NCI-H2227 (cell line): Measurements from ENCODE around the gene THADA.
"Not testable (repeated sequence)": the region's sequence is repeated elsewhere in the genome, so short reads cannot be mapped to it uniquely, and the experiment has no call there.

Experiments used
- DNase-seq: peaks from one replicate; lab custom pipeline; 2025; ENCODE audit not compliant: unreplicated experiment; lab: John Stamatoyannopoulos, UW

THADA gene

DNA sequence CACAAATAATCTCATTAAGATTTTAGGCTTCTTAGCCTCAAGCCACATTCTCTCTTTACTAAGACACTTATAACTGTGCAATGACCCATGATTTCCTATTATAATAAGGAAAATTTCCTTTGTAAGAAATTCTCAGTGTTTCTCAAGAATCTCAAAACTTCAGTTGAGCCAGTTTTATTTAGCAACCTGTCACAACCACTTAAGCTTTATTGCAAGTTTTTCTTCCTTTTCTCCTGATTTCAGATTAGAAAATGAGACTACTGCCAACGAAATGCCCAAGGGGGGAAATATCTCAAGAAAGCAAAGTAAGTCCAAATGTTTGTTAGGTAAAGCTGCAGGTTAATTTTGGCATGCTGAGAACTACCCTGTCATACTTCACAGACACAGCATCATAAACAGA lies 178.5 kb downstream of the THADA start:
- DNase-seq, result no peak

DNA sequence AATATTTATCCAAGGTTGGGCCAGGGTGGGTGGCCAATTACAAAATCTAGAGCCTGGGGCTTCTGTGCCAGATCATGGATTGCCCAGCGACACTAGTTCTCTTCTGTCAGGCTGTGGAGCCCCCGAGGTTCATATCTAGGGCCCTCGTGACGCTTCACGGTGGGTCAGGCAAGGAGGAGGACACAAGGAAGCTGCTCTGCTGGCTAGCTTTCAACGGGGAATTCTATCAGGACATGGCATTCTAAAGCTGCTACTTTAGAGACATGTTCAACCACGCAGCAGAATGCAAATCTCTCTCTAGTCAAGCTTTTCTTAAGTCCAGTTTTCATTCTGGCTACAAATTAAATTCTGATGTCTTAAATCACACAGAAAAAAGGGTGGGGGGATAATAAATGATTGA lies 180.2 kb downstream of the THADA start:
- no peak for DNase-seq

DNA sequence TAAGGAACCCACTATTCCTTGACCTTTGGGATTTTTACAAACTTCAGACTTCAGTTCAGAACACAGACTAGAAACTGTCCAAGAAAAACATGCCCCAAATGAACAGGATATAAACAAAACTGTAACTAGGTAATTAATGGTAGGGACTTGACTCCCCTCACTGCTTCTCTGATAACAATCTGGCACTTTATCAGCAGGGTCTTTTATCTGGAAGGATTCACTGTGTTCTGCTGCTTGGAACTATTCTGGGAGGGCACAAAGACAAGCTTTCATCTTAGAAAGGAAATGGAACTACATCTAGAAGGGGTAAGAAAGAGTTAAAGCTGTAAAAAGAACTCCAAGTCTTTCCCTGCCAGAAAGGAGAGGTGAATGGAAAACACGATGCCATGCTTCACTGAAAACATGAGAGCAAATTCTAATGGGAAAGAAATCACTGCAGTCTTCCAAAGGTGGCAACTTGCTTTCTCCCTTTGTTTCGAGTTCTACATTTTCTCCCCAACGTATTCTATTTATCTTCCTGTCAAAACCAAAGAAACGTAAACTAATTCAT lies 181.2 kb downstream of the THADA start:
- DNase-seq, result no peak

DNA sequence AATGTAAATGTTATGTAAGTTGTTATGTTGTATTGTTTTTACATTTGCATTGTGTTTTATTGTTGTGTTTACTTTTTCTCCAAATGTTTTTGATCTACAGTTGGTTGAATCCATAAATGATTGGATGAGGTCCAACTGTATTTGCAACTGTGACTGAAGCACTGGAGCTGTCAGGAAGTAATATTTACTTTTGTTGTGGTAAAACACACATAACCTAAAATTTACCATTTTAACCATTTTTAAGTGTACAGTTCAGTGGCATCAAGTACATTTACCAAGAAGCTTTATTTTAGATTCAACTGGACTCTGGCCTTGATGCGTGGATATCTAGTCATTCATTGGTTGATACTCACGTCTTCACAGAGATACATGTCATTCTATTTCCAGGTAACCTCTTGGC lies 181.8 kb downstream of the THADA start:
- no peak for DNase-seq

DNA sequence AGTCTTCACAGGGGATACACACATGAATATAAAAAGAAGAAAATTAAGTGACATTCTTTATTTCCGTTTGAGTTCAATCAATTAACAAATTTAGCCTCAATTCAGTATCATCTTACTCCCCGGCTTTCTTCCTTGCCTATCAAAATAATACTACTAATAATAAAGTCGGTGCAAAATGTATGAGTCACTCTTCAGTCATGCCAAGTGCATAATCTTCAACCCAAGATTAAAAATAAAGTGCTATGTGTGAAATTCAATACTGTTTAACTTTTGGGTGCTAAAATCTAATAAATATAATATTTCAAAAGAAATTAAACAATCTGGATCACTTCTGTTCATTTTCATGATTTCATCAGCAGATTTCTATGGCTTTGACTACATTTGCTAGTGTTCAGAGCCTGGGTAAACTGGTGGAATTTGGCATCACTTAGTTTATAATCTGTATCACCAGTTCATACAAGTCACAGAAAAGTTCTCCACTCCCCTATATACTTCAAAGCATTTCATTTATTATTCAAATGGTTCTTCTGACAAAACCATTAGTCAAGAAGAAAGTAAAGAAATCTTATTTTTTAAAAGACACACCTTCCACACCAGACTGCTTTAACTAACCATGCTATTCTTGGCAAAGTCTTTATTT lies 183.6 kb downstream of the THADA start:
- DNase-seq, result no peak

DNA sequence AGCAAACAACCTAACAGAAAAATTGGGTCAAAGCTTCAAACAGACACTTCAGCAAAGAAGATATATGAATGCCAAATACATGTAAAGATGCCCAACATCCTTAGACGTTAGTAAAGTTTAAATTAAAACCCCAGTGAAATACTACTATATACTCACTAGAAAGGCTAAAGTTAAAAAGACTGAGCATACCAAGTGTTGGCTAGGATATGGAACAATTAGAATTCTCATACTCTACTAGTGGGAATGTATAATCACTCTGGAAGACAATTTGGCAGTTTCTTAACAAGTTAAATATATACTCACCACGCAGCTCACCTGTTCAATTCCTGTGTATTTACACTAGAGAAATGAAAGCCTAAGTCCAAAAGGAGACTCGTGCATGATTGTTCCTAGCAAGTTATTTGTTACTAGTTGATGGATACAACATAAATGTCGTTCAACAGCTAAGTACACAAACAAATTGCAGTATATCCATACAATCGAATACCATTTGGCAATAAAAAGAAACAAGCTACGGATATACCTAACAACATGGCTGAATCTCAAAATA lies 185.7 kb downstream of the THADA start:
- DNase-seq, result no peak

DNA sequence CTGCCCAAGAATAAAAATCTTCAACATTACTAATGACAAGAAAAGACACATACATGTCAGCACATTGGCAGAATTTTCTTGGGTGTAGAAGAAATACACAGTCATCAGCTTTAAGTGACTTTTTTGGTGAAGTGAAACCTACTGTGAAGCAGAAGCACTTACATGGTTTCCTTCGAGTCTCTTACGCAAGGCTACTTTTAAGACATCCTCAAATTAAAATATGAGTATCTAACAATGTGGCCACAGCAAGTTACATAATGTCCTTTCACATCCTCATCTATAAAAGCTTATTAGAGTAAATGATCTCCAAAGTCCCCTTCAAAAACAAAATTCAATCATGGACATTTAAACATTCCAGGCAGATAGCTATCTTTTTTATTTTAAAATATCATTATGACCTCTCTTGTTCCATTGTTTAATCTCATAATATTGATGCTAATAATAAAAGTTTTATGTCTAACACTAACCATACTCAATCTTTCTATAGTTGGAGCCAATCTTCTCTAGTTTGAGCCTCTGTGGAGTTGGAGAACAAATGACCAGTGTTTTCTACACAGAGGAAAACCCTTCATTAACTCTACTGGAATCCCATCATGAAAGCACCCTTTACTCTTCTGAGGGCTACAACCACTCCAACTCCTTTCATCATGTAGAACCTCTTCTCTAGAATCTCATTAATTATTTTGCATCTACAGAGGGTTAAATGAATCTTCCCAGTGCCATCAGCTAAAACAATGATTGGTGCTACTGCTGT lies 187.3 kb downstream of the THADA start:
- peak; percentile 7 for DNase-seq

DNA sequence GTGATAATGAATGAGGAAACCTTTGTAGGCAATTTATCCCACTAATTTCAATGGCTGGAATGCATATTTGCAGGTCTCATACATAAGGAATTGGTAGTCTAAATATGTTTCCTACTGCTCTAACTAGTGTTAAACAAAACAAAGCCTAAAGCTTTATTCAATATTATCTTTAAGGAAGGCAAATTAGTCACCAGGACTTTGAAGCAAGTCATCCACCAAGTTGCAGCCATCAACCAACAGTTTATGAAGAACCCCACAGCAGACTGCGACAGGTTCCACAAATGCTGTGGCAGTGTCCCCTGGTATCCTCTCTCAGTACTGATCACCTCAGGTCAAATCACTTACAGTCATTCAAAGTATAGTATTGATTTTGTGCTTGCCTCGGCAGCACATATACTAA lies 187.9 kb downstream of the THADA start:
- no peak for DNase-seq

DNA sequence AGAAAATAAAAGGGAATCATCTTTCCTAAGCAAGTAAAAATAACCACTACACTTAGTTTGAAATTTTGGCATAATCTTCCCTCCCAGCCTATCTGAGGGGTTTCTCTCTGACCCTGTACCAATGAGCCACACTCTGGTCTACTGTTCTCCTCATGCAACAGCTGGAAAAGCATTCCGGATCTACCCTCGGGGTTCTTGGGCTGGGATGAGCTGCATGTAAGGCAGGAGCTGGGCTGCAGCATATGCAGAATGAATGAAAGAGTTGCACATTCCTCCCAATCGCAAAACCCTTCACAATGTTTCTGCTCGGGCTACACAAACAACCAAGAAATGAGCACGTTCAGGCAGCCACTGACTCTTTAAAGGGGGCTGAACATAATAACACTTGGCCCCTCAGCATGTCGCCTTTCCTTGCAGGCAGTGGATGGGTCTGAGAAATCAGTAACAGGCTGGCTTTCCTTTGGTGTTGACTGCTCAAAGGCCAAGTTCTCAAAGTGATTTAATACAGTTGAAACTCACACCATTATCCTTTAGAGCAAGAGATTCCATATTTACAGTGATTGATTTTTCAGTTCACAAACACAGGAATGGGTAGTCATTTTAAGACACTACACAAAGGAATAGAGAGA lies 189.1 kb downstream of the THADA start:
- peak; percentile 53 for DNase-seq

DNA sequence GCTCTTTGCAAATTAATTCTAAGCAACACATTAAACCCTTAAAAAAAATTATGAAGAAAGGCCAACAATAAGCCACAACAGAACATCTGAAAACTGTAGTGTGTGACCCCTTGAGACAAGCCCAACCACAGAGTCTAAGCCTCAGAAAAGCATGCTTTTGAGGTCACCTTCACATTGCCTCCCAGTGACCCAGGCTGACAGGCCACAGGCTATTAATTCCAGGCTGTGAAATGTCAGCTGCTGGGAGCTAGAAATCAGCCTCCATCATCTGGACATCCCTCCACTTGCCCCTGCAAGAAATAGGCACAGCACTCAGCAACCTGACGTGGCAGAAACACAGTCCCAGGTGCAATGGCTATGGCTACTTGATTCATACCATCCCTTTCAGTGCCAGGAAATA lies 190.0 kb downstream of the THADA start:
- no peak for DNase-seq

DNA sequence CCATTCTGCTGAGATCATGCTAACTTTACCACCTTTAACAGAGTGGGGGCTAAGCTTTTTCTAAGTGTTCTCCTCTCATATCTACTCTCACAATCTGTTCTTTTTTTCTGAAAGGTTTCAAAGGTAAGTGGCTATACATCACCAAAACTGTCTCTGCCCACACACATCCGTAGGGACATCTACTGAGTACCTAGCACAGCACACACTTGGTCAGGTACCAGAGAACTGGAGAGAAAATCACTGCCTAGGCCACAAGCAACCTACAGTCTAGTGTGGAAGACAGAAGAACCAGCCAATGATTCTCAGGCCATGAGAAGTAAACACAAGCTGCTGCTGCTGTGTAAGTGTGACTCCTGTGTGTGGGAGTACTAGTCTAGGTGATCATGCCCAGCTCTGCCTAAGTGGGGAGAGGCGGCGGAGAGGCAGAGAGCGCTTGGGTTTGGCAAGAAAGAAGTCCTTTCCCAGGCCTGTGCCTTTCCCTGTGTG lies 193.3 kb downstream of the THADA start:
- DNase-seq, result no peak

DNA sequence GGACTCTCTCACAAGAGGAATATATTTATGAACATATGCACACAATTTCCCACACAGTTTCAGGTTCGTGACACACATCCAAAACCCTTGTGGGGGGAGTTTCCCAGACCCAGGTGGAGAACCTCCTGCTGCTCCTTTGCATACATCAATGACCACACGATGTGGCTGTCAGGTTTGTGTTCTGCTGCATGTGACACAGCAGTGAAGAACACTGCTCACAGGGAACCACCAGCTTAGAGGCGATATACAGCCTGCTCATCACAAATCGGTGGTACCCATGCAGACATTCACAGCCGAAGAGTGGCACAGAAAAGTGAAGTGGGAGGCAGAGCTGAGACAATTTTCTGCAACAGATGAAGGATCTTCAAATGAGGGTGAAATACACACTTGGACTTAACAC lies 193.8 kb downstream of the THADA start:
- DNase-seq, result no peak

DNA sequence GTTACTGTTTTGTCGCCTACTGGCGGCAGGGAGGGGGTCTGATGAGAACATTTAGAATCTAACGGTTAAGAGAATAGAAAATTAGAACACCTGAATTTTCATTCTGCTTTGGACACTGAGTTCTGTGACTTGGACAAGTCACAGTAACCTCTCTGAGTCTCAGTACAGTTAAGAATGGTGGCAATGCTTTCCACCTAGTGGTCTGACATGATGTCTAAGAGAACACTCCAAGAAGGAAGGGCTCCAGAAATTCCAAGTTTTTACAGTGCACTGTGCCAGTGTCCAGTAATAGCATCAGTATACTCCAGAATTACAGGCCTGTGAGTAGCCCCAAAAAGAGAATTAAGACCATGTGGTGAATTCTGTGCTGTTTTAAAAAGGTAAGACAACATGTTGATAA lies 195.3 kb downstream of the THADA start:
- DNase-seq, result no peak

DNA sequence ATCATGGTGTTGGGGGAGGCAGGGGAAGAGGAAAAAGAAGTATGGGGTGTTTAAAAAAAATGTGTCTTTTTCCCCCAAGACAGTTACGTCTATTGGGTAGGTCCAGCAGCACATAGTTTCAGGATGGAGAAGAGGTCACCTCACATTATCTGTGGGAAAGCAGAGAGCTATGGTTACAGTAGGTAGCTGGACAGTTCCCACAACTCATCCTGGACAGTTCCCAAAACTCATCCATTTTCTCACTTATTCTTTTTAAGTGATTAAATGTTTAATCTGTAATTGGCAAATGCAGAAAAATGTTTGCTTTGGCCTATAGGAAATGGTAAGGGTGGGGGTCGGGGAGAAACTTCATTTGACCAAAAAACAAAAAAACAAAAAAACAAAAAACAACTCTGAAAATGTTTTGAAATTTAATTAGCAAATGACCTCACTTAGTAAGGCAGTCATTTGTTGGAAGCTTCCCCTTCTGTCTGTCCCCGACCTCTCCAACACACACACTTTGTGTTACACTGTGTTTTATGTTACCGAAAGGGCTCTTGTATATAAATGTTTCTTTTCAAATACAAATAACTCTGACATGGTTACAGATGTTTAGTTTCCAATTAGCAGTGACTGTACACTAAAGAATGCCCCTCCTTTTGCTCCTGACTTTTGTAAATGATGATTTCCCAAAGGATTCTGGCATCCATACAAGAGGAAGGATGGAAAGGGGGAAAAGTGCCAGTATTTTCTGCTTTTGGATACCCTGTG lies 196.1 kb downstream of the THADA start:
- no peak for DNase-seq

DNA sequence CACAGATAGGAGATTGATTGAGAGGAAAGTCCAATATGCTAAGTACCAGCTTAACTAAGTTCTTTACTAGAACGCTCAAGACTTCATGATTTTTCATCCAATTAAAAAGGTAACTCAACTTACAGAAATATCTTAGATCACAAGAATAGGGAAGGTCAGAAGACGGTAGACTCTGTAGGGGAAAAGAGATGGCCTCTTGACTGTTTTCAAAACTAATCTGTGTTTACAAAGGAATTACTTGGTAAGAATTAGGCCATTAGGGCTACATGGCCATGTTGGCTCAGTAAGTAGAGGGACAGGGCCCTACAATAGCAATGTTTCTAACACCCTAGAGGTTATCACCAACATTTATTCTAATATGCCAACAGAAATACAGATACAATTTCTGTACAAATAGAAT lies 196.7 kb downstream of the THADA start:
- no peak for DNase-seq

DNA sequence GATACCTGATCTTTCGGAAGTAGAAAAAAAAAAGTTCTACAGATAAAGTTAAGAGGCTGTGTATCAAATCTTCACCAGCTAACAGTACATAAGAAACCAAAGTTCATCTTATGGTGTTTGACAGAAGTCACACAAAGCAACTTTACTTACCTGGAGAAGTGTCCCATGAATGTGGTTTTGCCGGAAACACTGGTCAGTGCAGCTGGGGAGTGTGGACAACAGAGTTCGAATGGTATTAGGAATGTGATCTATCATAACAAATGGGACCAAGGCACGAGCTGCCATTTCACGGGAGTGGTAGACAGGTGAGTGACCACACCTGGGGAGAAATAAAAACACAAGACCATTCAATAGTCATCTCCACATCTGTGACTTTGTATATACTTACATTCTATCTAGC lies 198.0 kb downstream of the THADA start:
- no peak for DNase-seq

DNA sequence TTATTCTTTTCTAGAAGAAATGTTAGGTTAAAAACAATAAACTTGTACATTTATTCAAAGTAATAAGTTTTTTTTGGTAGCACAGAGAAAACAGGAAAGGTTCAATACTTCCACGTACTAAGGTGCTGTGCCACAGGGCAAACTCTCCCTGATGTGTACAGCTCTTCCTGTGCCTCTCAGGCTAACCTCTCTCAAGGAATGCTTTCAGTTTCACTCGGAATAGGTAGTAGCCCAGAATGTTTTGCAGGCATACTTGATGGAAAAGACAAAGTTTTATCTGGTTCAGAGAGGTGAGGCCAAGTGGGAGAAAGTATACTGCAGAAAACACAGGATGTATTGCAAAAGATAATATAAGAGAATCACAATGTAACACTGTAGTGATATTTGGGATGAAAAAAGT lies 198.4 kb downstream of the THADA start:
- no peak for DNase-seq

DNA sequence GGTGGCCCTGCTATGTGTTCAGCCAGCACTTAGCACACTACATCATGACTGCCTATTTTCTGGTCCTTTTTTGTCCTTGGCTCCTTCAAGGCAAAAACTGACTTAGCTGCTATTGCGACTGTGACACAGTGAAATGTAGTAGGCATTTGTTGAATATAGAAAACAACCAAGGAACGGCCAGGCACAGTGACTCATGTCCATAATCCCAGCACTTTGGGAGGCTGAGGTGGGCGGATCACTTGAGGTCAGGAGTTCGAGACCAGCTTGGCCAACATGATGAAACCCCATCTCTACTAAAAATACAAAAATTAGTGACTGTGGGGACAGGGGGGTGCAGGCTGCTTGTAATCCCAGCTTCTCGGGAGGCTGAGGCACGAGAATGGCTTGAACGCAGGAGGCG lies 199.5 kb downstream of the THADA start:
- DNase-seq, result not testable (repeated sequence)

DNA sequence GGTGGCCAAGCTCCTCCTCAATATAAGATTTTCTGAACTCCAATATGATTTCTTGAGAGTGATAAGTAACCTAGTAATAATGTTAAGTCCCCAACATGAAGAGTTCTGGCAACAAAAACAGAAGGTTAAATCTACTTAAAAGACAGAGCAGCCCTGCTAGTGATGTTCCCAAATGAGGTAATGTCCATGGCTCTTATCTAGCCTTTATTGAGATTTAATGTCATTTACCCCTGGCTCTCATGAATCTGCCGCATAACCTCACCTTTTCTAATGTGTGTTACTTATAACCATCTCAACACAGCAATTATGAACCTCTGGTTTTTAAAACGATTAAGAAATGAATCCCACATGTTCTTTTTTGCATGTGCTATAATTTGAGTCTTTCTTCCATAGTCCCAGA lies 201.9 kb downstream of the THADA start:
- no peak for DNase-seq

DNA sequence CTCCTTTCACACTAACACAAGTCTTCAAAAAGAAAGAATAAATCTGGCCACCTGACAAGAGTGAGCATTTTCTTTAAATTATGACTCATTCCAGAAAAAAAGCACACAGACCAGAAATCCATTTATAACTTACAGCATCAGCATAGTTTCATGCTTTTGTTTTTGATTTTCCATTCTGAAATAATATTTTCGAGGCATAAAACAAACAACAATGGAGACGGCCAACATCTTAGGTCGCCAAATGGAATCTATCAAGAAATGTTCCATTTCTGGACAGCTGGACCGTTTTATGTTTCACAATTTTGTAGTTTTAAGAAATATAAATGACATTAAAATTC lies 204.0 kb downstream of the THADA start:
- no peak for DNase-seq

DNA sequence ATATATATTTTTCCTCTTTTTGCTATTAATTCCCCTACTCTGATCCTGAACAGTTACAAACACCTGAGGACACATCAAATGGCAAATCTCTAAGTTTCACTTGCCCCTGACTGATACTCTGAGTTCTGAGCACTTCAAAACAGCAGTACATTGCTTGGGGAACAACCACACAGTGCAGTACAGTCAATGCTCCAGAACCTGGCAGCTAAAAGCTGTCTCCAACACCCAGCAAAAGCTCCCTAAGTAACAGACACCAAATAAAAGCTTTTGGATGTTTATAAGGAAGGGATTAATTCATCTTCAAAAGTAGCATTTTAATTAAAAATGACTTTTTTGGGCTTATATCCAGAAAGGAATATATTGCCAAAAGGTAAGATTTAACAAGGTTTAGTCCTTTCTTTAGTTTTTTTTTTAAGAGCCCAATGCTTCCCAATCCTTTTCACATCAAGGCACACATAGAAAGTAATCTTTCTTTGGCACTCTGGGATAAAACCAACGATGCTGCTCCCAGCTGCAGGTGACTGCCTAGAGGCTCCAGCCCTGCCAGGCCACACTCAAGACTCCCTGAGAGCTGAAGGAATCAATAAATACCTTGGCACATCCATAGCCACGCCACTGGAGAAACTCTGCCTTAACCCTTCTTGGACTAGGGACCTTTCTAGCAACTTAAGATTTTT lies 204.5 kb downstream of the THADA start:
- DNase-seq, result no peak
